WERI-Rb-1 (cell line): ENCODE measurements around the gene DLD.
"Not testable (repeated sequence)": the region's sequence is repeated elsewhere in the genome, so short reads cannot be mapped to it uniquely, and the experiment has no call there.

Experiments
- DNase-seq: peaks from one replicate; pipeline ENCODE4 v3.0.0-alpha.2; 2020
- H3K27ac ChIP-seq: fragments of 250-450 bp; sonication (Bioruptor Pico); 2 replicates; pipeline ENCODE4 v1.5.1; 2020; ENCODE audit warnings: mild to moderate bottlenecking, moderate library complexity
- H3K27me3 ChIP-seq: fragments of 250-450 bp; sonication (Bioruptor Pico); 2 replicates; pipeline ENCODE4 v1.5.1; 2021; ENCODE audit warnings: mild to moderate bottlenecking, low read depth, moderate library complexity; ENCODE audit not compliant: insufficient read depth, severe bottlenecking
- H3K36me3 ChIP-seq: fragments of 250-450 bp; sonication (Bioruptor Pico); 2 replicates; pipeline ENCODE4 v1.5.1; 2020; ENCODE audit warnings: mild to moderate bottlenecking, moderate library complexity
- H3K4me3 ChIP-seq: 2 replicates; pipeline ENCODE4 v1.5.1; 2011; ENCODE audit warnings: low read depth, mild to moderate bottlenecking, control low read depth, low read length
- H3K9me3 ChIP-seq: fragments of 250-450 bp; sonication (Bioruptor Pico); 2 replicates; pipeline ENCODE4 v1.5.1; 2021; ENCODE audit warnings: mild to moderate bottlenecking, moderate library complexity; ENCODE audit not compliant: severe bottlenecking
- CTCF ChIP-seq: IDR thresholded peaks from 2 replicates; pipeline ENCODE4 v1.5.1; 2011; ENCODE audit warnings: low read depth, mild to moderate bottlenecking, control low read depth, inconsistent platforms, low read length

Gene DLD

GRCh38 chr7:107878636-107879035 is 12.3 kb upstream of the DLD start:
- TF ChIP-seq CTCF = no peak
- Histone ChIP-seq H3K36me3 (no peaks in the 10 kb centered on the region), H3K27me3 (no peaks in the 10 kb centered on the region), H3K4me3 (no peak overlapping the region), H3K27ac (no peak overlapping the region), H3K9me3 (no peaks in the 10 kb centered on the region)
- no peak for DNase-seq

- no peaks in the 10 kb centered on the region for H3K9me3 ChIP-seq
- no peak overlapping the region for H3K4me3 ChIP-seq
- peak; percentile 49 for DNase-seq
- peak; percentile 61 for TF ChIP-seq CTCF
- no peak overlapping the region for H3K27ac ChIP-seq
- no peaks in the 10 kb centered on the region for H3K27me3 ChIP-seq
- no peaks in the 10 kb centered on the region for H3K36me3 ChIP-seq
Measured at GRCh38 chr7:107879400-107880035, 11.5 kb upstream of the DLD start.

GRCh38 chr7:107882766-107883165 is 8.2 kb upstream of the DLD start:
- Histone ChIP-seq H3K9me3 (no peaks in the 10 kb centered on the region), H3K36me3 (no peaks in the 10 kb centered on the region), H3K4me3 (no peak overlapping the region), H3K27ac (peak overlapping the region; percentile 67), H3K27me3 (no peaks in the 10 kb centered on the region)
- TF ChIP-seq CTCF = no peak
- DNase-seq = peak; percentile 88

- TF ChIP-seq CTCF = no peak
- no peak overlapping the region for H3K4me3 ChIP-seq
Measured at GRCh38 chr7:107884066-107884818, 6.7 kb upstream of the DLD start.

GRCh38 chr7:107887827-107888226 is 3.2 kb upstream of the DLD start:
- not testable (repeated sequence) for H3K27me3 ChIP-seq, H3K9me3 ChIP-seq, DNase-seq, H3K27ac ChIP-seq, H3K4me3 ChIP-seq, H3K36me3 ChIP-seq

More at GRCh38 chr7:107884066-107884818, 6.7 kb upstream of the DLD start:
- DNase-seq = no peak
- Histone ChIP-seq H3K36me3 (no peaks in the 10 kb centered on the region), H3K27me3 (no peaks in the 10 kb centered on the region), H3K27ac (no peak overlapping the region), H3K9me3 (no peaks in the 10 kb centered on the region)

- H3K27ac ChIP-seq = no peak overlapping the region; the same call in 1 of the 2 replicates
- no peak overlapping the region for H3K4me3 ChIP-seq
- no peaks in the 10 kb centered on the region for H3K27me3 ChIP-seq
- H3K9me3 ChIP-seq = no peaks in the 10 kb centered on the region
- no peak for TF ChIP-seq CTCF
- H3K36me3 ChIP-seq = peaks cover 25% of the 10 kb centered on the region
- no peak for DNase-seq
Measured at GRCh38 chr7:107889992-107890391, 991 bp upstream of the DLD start.
